Testis (tissue), 3 donors: ENCODE data around the gene GYPC. TPM values are rescaled to one million over a fixed set of nuclear protein-coding genes. Genes with fewer than 3 reads are reported as not detected.

Source experiments
- DNase-seq: peaks from one replicate; pipeline ENCODE4 v3.0.0-alpha.2; 2019
- H3K27ac ChIP-seq, 2 donors: fragments of 200-600 bp; sonication (generic); one replicate each; pipeline ENCODE4 v1.5.1; 2019
- H3K27me3 ChIP-seq: fragments of 200-600 bp; sonication (generic); one replicate; pipeline ENCODE4 v1.5.1; 2019
- H3K36me3 ChIP-seq: fragments of 200-600 bp; sonication (generic); one replicate; pipeline ENCODE4 v1.5.1; 2017; ENCODE audit warnings: low read depth; ENCODE audit errors: missing control alignments
- H3K4me1 ChIP-seq: fragments of 200-600 bp; sonication (generic); one replicate; pipeline ENCODE4 v1.5.1; 2019
- H3K4me3 ChIP-seq, 2 donors: fragments of 200-600 bp; sonication (generic); one replicate each; pipeline ENCODE4 v1.5.1; 2017 to 2019
- H3K9me3 ChIP-seq: fragments of 200-600 bp; sonication (generic); one replicate; pipeline ENCODE4 v1.5.1; 2017
- CTCF ChIP-seq, 3 experiments: fragments of 450-650 bp in 2 of 3; fragments of 200-600 bp in 1 of 3; sonication (generic) in 1 of 3; IDR thresholded peaks; one replicate each; pipeline ENCODE4 v1.5.1; 2016 to 2019; ENCODE audit warnings: antibody characterized with exemption in 3 of 3, mild to moderate bottlenecking in 2 of 3, moderate library complexity in 1 of 3
- POLR2A ChIP-seq: fragments of 450-650 bp; IDR thresholded peaks from one replicate; pipeline ENCODE4 v1.6.1; 2017; ENCODE audit warnings: antibody characterized with exemption, mild to moderate bottlenecking, moderate library complexity
- WGBS, 2 donors: methylation state at CpG; one replicate each; pipeline ENCODE4 v1.1.5; 2018; 5-methylcytosine and 5-hydroxymethylcytosine counted together
- intact Hi-C: fragments of 100-400 bp; cut with DNase I; formaldehyde crosslinking; loops from one replicate; pipeline ENCODE4 v1.15.1; 2023; ENCODE audit warnings: low total_unique reads
- polyA plus RNA-seq: library from polyadenylated mRNA; stranded (reverse); fragments of 350-450 nt; fragmentation: Illumina TruSeq; extraction: RNeasy Lipid Tissue Mini Kit (QIAGEN cat#74804); gene quantifications from one replicate; pipeline ENCODE4 v1.2.3, GENCODE V29; 2014; ENCODE audit warnings: low read depth, low replicate concordance; ENCODE audit not compliant: insufficient read depth
- total RNA-seq, 2 donors: library from RNA; depleted of rRNA; stranded (reverse); fragments of >200 nt; gene quantifications; one replicate each; pipeline ENCODE4 v1.2.3, GENCODE V29; 2016

Gene GYPC
- total and polyA plus RNA-seq, 3 donors from 2014 or later: 9.9 to 40.2 (median 15.5) TPM

- intact Hi-C loops: no loop called here
- Histone ChIP-seq H3K9me3 (no peaks in the 10 kb centered on the region), H3K36me3 (no peaks in the 10 kb centered on the region), H3K27me3 (no peaks in the 10 kb centered on the region), H3K27ac (no peak overlapping the region), H3K4me3 (no peak overlapping the region), H3K4me1 (no peaks in the 10 kb centered on the region)
- no peak for TF ChIP-seq CTCF (IDR thresholded peaks at IDR 0.05)
- no peak for TF ChIP-seq POLR2A
- no peak for DNase-seq
- 90 to 91% methylated on average over 12 of the region's 12 CpGs for WGBS, 2 donors
These were observed 17.1 kb downstream of the GYPC start for GRCh38 chr2:126672980-126673605.

- H3K4me1 ChIP-seq: no peaks in the 10 kb centered on the region
- no peaks in the 10 kb centered on the region for H3K27me3 ChIP-seq
- 88 to 89% methylated on average over 11 of the region's 11 CpGs for WGBS, 2 donors
- H3K4me3 ChIP-seq: no peak overlapping the region
- no peaks in the 10 kb centered on the region for H3K36me3 ChIP-seq
- intact Hi-C loops: no loop called here
- no peak for TF ChIP-seq POLR2A
- no peak for TF ChIP-seq CTCF (IDR thresholded peaks at IDR 0.05)
- no peaks in the 10 kb centered on the region for H3K9me3 ChIP-seq
- DNase-seq: no peak
- no peak overlapping the region for H3K27ac ChIP-seq
These were observed 18.3 kb downstream of the GYPC start for GRCh38 chr2:126674075-126674744.

GRCh38 chr2:126675637-126676036, 19.7 kb downstream of the GYPC start:
- no peak for TF ChIP-seq CTCF (IDR thresholded peaks at IDR 0.05)
- TF ChIP-seq POLR2A: no peak

GRCh38 chr2:126676221-126677175, 20.5 kb downstream of the GYPC start:
- no peaks in the 10 kb centered on the region for H3K27me3 ChIP-seq
- no peaks in the 10 kb centered on the region for H3K36me3 ChIP-seq
- WGBS, 2 donors: 74 to 88% methylated on average over 1 of the region's 1 CpG
- no peaks in the 10 kb centered on the region for H3K9me3 ChIP-seq
- DNase-seq: no peak
- no peak overlapping the region for H3K4me3 ChIP-seq
- H3K27ac ChIP-seq: no peak overlapping the region
- no peaks in the 10 kb centered on the region for H3K4me1 ChIP-seq
- intact Hi-C loops: no loop called here
- TF ChIP-seq CTCF (IDR thresholded peaks at IDR 0.05): no peak
- TF ChIP-seq POLR2A: no peak

More at GRCh38 chr2:126675637-126676036, 19.7 kb downstream of the GYPC start:
- intact Hi-C loops: no loop called here
- Histone ChIP-seq H3K36me3 (no peaks in the 10 kb centered on the region), H3K4me1 (no peaks in the 10 kb centered on the region), H3K27ac (no peak overlapping the region), H3K27me3 (no peaks in the 10 kb centered on the region), H3K9me3 (no peaks in the 10 kb centered on the region), H3K4me3 (no peak overlapping the region)
- DNase-seq: no peak
- 86 to 96% methylated on average over 5 of the region's 5 CpGs for WGBS, 2 donors
